ENCODE results near the gene DCDC2. TPM values are rescaled to one million over a fixed set of nuclear protein-coding genes. Genes with fewer than 3 reads are reported as not detected.
A peak's percentile ranks its signal among the peaks of the same experiment; 100 is the strongest.
"Not testable (repeated sequence)": the region's sequence is repeated elsewhere in the genome, so short reads cannot be mapped to it uniquely, and the experiment has no call there.

The DCDC2 gene
- total RNA-seq, 1 donor from 2014 or later, result 142 TPM

DNA sequence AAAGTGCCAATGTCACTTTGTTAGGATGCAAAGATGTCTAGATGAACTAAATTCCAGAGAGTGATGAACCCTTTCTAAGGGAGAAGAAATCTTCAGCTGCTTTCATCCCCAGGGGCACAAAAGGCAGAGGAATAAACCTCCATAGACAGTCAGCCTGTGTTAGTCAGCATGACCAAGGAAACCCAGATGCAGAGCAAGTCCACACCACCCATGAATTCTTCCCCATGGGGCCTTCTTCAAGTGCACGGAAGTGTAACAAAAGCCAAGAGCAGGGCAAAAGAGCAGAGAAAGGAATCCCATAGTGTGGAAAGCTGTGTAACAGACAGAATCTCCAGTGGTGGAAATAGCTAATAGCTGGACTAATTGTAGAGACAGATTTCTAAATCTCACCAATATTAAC, 50.0 kb downstream of the DCDC2 start:
- TF ChIP-seq, protein P1, sequence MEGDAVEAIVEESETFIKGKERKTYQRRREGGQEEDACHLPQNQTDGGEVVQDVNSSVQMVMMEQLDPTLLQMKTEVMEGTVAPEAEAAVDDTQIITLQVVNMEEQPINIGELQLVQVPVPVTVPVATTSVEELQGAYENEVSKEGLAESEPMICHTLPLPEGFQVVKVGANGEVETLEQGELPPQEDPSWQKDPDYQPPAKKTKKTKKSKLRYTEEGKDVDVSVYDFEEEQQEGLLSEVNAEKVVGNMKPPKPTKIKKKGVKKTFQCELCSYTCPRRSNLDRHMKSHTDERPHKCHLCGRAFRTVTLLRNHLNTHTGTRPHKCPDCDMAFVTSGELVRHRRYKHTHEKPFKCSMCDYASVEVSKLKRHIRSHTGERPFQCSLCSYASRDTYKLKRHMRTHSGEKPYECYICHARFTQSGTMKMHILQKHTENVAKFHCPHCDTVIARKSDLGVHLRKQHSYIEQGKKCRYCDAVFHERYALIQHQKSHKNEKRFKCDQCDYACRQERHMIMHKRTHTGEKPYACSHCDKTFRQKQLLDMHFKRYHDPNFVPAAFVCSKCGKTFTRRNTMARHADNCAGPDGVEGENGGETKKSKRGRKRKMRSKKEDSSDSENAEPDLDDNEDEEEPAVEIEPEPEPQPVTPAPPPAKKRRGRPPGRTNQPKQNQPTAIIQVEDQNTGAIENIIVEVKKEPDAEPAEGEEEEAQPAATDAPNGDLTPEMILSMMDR (conservative IDR thresholded peaks at IDR 0.05; ENCODE audit: low read depth, low read length), result no peak
- peak; percentile 72 for DNase-seq (ENCODE audit: low read depth)
- no peak overlapping the region for H3K4me3 ChIP-seq (ENCODE audit: low read depth, low read length)

DNA sequence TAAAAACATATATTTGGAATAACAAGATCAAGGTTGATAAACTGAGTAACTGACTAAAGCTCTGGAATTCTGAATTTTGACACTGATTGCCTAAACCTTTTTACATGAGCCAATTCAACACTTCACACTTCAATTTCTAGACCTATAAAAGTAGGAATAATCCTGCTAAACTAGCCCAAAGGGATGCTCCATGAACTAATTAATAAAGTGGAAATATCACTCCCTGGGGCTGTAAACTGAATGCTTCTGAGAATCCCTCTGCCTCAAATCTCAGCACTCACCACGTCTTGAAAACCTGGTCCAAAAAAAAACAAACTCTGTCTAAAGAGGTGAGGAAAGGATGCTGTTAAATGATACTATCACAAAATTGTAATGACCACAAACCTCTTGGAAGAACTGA, 50.9 kb downstream of the DCDC2 start:
- DNase-seq (ENCODE audit: low read depth), result no peak
- no peak overlapping the region for H3K4me3 ChIP-seq (ENCODE audit: low read depth, low read length)
- TF ChIP-seq, protein P1 (conservative IDR thresholded peaks at IDR 0.05; ENCODE audit: low read depth, low read length), result no peak

DNA sequence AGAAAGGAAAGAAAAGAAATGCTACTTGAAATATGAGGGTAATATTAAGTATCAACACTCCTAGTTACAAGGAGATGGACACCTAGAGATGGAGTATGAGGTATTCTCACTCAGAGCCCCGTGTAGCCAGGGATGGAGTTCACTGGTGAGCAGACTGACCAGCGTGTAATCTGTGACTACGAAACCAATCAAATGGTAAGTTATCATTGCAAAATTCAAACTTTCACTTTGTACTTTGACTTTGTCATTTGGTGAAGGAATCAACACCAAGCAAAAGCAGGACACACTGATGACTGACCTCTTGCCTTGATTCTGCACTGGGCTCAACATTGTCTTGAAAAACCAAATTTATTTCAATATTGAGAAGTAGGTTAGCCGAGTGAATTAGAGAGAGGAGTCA, 51.8 kb downstream of the DCDC2 start:
- DNase-seq (ENCODE audit: low read depth), result no peak
- no peak overlapping the region for H3K4me3 ChIP-seq (ENCODE audit: low read depth, low read length)
- TF ChIP-seq, protein P1 (conservative IDR thresholded peaks at IDR 0.05; ENCODE audit: low read depth, low read length), result no peak

DNA sequence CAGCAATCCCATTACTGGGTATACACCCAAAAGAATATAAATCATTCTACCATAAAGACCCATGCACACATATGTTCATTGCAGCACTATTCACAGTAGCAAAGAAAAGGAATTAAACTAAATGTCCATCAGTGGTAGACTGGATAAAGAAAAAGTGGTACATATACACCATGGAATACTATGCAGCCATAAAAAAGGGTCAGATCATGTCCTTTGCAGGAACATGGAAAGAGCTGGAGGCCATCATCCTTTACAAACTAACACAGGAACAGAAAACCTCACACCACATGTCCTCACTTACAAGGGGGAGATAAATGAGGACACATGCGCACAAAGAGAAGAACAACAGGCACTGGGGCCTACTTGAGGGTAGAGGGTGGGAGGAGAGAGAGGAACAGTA, 60.9 kb downstream of the DCDC2 start:
- TF ChIP-seq, protein P1 (conservative IDR thresholded peaks at IDR 0.05; ENCODE audit: low read depth, low read length), result no peak
- H3K4me3 ChIP-seq (ENCODE audit: low read depth, low read length), result no peak overlapping the region
- no peak for DNase-seq (ENCODE audit: low read depth)

DNA sequence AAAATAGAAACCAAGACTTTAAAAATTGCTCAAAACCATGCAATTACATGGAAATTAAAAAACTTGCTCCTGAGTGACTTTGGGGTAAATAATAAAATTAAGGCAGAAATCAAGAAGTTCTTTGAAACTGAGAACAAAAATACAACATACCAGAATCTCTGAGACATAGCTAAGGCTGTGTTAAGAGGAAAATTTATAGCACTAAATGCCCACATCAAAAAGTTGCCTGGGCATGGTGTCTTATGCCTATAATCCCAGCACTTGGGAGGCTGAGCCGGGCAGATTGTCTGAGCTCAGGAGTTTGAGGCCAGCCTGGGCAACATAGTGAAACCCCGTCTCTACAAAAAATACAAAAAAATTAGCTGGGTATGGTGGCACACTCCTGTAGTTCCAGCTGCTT, 64.0 kb downstream of the DCDC2 start:
- H3K4me3 ChIP-seq (ENCODE audit: low read depth, low read length); DNase-seq (ENCODE audit: low read depth): not testable (repeated sequence)

DNA sequence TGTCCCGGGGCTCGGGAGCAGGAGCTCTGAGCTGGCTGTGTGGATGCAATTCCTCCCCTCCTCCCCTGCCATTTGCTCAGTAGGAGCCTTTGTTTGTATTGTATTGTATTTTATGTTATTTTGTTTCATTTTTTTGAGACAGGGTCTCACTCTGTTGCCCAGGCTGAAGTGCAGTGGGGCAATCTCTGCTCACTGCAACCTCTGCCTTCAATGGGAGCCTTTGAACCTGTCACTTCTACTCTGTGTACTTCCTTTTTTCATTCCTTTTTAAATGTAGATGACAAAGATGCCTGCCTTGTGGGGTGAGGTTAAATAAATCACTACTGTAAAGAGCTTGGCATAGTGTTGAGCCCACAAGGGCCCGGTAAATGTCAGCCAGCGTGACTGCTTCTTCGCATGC, 70.6 kb downstream of the DCDC2 start:
- H3K4me3 ChIP-seq (ENCODE audit: low read depth, low read length), result no peak overlapping the region
- no peak for DNase-seq (ENCODE audit: low read depth)
- TF ChIP-seq, protein P1 (conservative IDR thresholded peaks at IDR 0.05; ENCODE audit: low read depth, low read length), result no peak

DNA sequence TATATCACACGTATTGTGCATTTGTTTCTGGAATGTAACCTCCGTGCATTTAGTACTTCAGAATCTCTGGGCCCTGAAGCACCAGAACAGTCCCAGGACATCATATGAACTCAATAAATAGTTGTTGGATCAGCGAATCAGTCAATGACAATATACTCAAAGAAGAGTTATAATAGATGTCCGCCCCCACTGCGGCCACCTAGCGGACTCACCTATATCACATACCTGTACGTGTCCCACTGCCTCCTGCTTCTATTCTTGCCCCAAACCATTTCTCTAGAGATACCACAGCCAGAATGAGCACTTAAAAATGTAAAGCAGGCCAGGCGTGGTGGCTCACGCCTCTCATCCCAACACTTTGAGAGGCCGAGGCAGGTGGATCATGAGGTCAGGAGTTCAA, 73.9 kb downstream of the DCDC2 start:
- no peak for DNase-seq (ENCODE audit: low read depth)
- TF ChIP-seq, protein P1 (conservative IDR thresholded peaks at IDR 0.05; ENCODE audit: low read depth, low read length), result peak; percentile 31

More for the DNA sequence above, 73.9 kb downstream of the DCDC2 start:
- H3K4me3 ChIP-seq (ENCODE audit: low read depth, low read length), result no peak overlapping the region

All from epithelial cell of proximal tubule (primary cell).